Neural cell (in vitro differentiated cells): ENCODE results near the gene FADS3.

Experiments
- EZH2 ChIP-seq: fragments of 200-600, 300-800 bp; shearing (Covaris generic), sonication (generic); IDR thresholded peaks from 2 replicates; pipeline ENCODE4 v1.6.1; 2014; ENCODE audit warnings: antibody characterized with exemption, low read length, borderline replicate concordance, mild to moderate bottlenecking; ENCODE audit not compliant: insufficient read depth, poor library complexity, severe bottlenecking
- MXI1 ChIP-seq: fragments of 450-650 bp; conservative IDR thresholded peaks from 2 replicates; pipeline ENCODE4 v1.6.1; 2014; ENCODE audit warnings: antibody characterized with exemption, mild to moderate bottlenecking; ENCODE audit not compliant: poor library complexity, severe bottlenecking
- POLR2AphosphoS5 ChIP-seq: IDR thresholded peaks from 2 replicates; pipeline ENCODE4 v1.6.1; 2012

DNA sequence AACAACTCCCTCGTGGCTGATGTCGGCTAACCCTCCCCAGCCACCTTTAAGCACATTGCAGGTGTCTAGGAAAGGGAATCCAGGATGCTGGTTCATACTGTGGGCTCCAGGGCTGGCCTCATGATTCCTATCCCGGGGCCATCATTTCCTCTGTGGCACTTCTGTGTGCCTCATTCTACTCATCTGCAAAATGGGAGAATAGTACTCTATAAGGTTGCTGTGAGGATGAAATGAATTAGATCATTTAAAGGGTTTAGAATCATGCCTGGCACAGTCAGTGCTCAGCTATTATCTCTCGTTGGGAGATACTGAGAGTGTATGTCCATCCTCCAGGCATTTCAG lies 4.3 kb upstream of the FADS3 start:
- TF ChIP-seq POLR2AphosphoS5 (no peak), MXI1 (no peak), EZH2 (no peak)
